GM12878 (cell line): ENCODE measurements around the gene MYL7. TPM values are rescaled to one million over a fixed set of nuclear protein-coding genes. Genes with fewer than 3 reads are reported as not detected.

Experiments used
- ATAC-seq: fragments of 200-7000 bp; cut with Tn5 transposase; 3 replicates; pipeline ENCODE4 v1.9.1; 2020; ENCODE audit warnings: mild to moderate bottlenecking, moderate library complexity
- BruUV-seq: library from RNA; stranded (reverse); fragments of 400-500 nt; replicated peaks from 2 replicates; lab custom pipeline; 2021; lab: Mats Ljungman, UMichigan
- CTCF ChIA-PET: fragments of 300-600 bp; sonication (Branson Sonifier 250); formaldehyde crosslinking; extraction: SDS; loops from one replicate; lab custom pipeline; 2021; ENCODE audit warnings: inconsistent platforms; lab: Yijun Ruan, JAX
- POLR2A ChIA-PET: fragments of 350-600 bp; formaldehyde crosslinking; extraction: SDS; loops from one replicate; lab custom pipeline; 2021; ENCODE audit warnings: inconsistent platforms; lab: Charles Lee
- RAD21 ChIA-PET: fragments of 300-600 bp; sonication (Branson Sonifier 250); formaldehyde crosslinking; loops from one replicate; lab custom pipeline; 2023; ENCODE audit warnings: antibody characterized with exemption; ENCODE audit not compliant: unreplicated experiment; lab: Charles Lee
- SMC1A ChIA-PET: fragments of 300-600 bp; sonication (Branson Sonifier 250); formaldehyde crosslinking; loops from one replicate; lab custom pipeline; 2023; ENCODE audit not compliant: unreplicated experiment, uncharacterized antibody; lab: Charles Lee
- DNase-seq: peaks from one replicate; pipeline ENCODE4 v3.0.0-alpha.2; 2011; ENCODE audit warnings: low read depth, low spot score
- FAIRE-seq: peaks from 3 replicates; lab custom pipeline; 2011; peaks lifted over from hg19 to GRCh38; lab: Jason Lieb, UNC
- H2AFZ ChIP-seq: 2 replicates; pipeline ENCODE4 v1.6.0; 2011; ENCODE audit warnings: low read depth, low read length, control low read depth; ENCODE audit not compliant: control insufficient read depth
- H3K27ac ChIP-seq: 2 replicates; pipeline ENCODE4 v1.5.1; 2011; ENCODE audit warnings: control low read depth; ENCODE audit not compliant: control insufficient read depth, insufficient read depth
- H3K27me3 ChIP-seq, 2 experiments: replicated peaks in 1 of 2; 2 replicates each; pipeline versions ENCODE4 v1.6.0 to v1.6.1; 2011; ENCODE audit warnings: low read length in 1 of 2; ENCODE audit not compliant: control insufficient read depth in 2 of 2, insufficient read depth in 2 of 2
- H3K36me3 ChIP-seq, 2 experiments: 2 replicates each; pipeline ENCODE4 v1.5.1; 2011; ENCODE audit warnings: low read length in 1 of 2; ENCODE audit not compliant: control insufficient read depth in 2 of 2, insufficient read depth in 2 of 2
- H3K4me1 ChIP-seq: 2 replicates; pipeline ENCODE4 v1.6.1; 2011; ENCODE audit warnings: mild to moderate bottlenecking, low read length, moderate library complexity, mixed read lengths; ENCODE audit not compliant: control insufficient read depth, insufficient read depth
- H3K4me2 ChIP-seq: 2 replicates; pipeline ENCODE4 v1.6.0; 2011; ENCODE audit warnings: control low read depth; ENCODE audit not compliant: control insufficient read depth, insufficient read depth
- H3K4me3 ChIP-seq: fragments of 200-600 bp; sonication (generic); 2 replicates; pipeline ENCODE4 v1.5.1; 2016
- H3K79me2 ChIP-seq: 2 replicates; pipeline ENCODE4 v1.6.0; 2011; ENCODE audit warnings: low read length; ENCODE audit not compliant: control insufficient read depth, insufficient read depth
- H3K9ac ChIP-seq: 2 replicates; pipeline ENCODE4 v1.8.0; 2011; ENCODE audit warnings: low read length, control low read depth, mixed read lengths; ENCODE audit not compliant: control insufficient read depth, insufficient read depth
- H3K9me3 ChIP-seq: replicated peaks from 3 replicates; pipeline ENCODE4 v1.5.1; 2011; ENCODE audit warnings: mild to moderate bottlenecking, low read length; ENCODE audit not compliant: control insufficient read depth, insufficient read depth
- H4K20me1 ChIP-seq: 2 replicates; pipeline ENCODE4 v1.6.0; 2011; ENCODE audit not compliant: control insufficient read depth, insufficient read depth
- CBFB ChIP-seq: IDR thresholded peaks from 2 replicates; pipeline ENCODE4 v1.6.1; 2016; ENCODE audit warnings: antibody characterized with exemption, low read depth
- CEBPB ChIP-seq, 2 experiments: fragments of 150-350 bp in 1 of 2; IDR thresholded peaks; 2 replicates each; pipeline ENCODE4 v1.6.1; 2012 to 2014; ENCODE audit warnings: low read depth in 2 of 2, low read length in 2 of 2, borderline replicate concordance in 1 of 2, inconsistent platforms in 1 of 2
- EED ChIP-seq: sonication (generic); IDR thresholded peaks from 2 replicates; pipeline ENCODE4 v1.6.1; 2016; ENCODE audit warnings: antibody characterized with exemption, low read depth
- FOS ChIP-seq: IDR thresholded peaks from 3 replicates; pipeline ENCODE4 v1.6.1; 2011; ENCODE audit warnings: borderline replicate concordance; ENCODE audit not compliant: insufficient read length; ENCODE audit errors: extremely low read depth
- HDAC2 ChIP-seq: fragments of 200-600 bp; sonication (generic); IDR thresholded peaks from 2 replicates; pipeline ENCODE4 v1.6.1; 2017
- NR2C1 ChIP-seq: fragments of 450-650 bp; IDR thresholded peaks from 2 replicates; pipeline ENCODE4 v1.6.1; 2017; ENCODE audit warnings: antibody characterized with exemption, mild to moderate bottlenecking, moderate library complexity
- PML ChIP-seq: IDR thresholded peaks from 2 replicates; pipeline ENCODE4 v1.6.1; 2012; ENCODE audit warnings: low read length, inconsistent platforms
- SIN3A ChIP-seq: IDR thresholded peaks from 2 replicates; pipeline ENCODE4 v1.6.1; 2012; ENCODE audit warnings: low read depth, low read length, improper control_type of control experiment
- SIX5 ChIP-seq: IDR thresholded peaks from 2 replicates; pipeline ENCODE4 v1.6.1; 2011; ENCODE audit warnings: mild to moderate bottlenecking, low read depth, low read length, moderate library complexity; ENCODE audit not compliant: severe bottlenecking
- TBL1XR1 ChIP-seq: IDR thresholded peaks from 2 replicates; pipeline ENCODE4 v1.6.1; 2012; ENCODE audit warnings: low read depth, low read length, improper control_type of control experiment
- TCF7 ChIP-seq: IDR thresholded peaks from 2 replicates; pipeline ENCODE4 v1.6.1; 2014; ENCODE audit warnings: antibody characterized with exemption, borderline replicate concordance
- USF1 ChIP-seq: IDR thresholded peaks from 2 replicates; pipeline ENCODE4 v1.6.1; 2011; ENCODE audit warnings: borderline replicate concordance, low read depth, mild to moderate bottlenecking, moderate library complexity, mixed read lengths, low read length; ENCODE audit not compliant: insufficient read depth; ENCODE audit errors: extremely low read length
- WRNIP1 ChIP-seq: IDR thresholded peaks from 2 replicates; pipeline ENCODE4 v1.6.1; 2011; ENCODE audit warnings: low read depth, low read length, improper control_type of control experiment, borderline replicate concordance
- YBX1 ChIP-seq: fragments of 450-650 bp; IDR thresholded peaks from 2 replicates; pipeline ENCODE4 v1.6.1; 2016; ENCODE audit warnings: antibody characterized with exemption
- ZZZ3 ChIP-seq: IDR thresholded peaks from 2 replicates; pipeline ENCODE4 v1.6.1; 2011; ENCODE audit warnings: low read depth; ENCODE audit not compliant: control insufficient read depth, insufficient read length
- WGBS: methylation state at CpG from one replicate; pipeline ENCODE4 v1.1.6; 2016; ENCODE audit warnings: low lambda C conversion rate; ENCODE audit not compliant: insufficient replicate concordance, insufficient coverage; ENCODE audit errors: missing lambda C conversion rate; 5-methylcytosine and 5-hydroxymethylcytosine counted together
- in situ Hi-C: fragments of 300-500 bp; cut with MboI; formaldehyde crosslinking; loops from 9 replicates; pipeline ENCODE4 v1.14.3; 2018; ENCODE audit warnings: mixed read lengths
- intact Hi-C: fragments of 100-400 bp; cut with micrococcal nuclease; formaldehyde crosslinking; loops from one replicate; pipeline ENCODE4 v1.14.2; 2022; ENCODE audit not compliant: unreplicated experiment
- polyA plus RNA-seq, 11 experiments: library from polyadenylated mRNA; depleted of rRNA in 4 of 11; unstranded in 6 of 11; stranded (reverse) in 5 of 11; fragments of >200 nt; fragmentation: Nextera tagmentation in 4 of 11; fragmentation: Illumina TruSeq in 1 of 11; extraction: Ambion mirVana in 4 of 11; extraction: Trizol in 1 of 11; gene quantifications; 1 replicate in 1 of 11; 2 replicates in 10 of 11; pipeline versions ENCODE4 v1.2.1 to v1.2.3, GENCODE V29; 2011 to 2016; ENCODE audit warnings: inconsistent platforms in 2 of 11, missing spikeins in 2 of 11, low read depth in 1 of 11
- total RNA-seq, 4 experiments: library from RNA; depleted of rRNA in 3 of 4; stranded (reverse); fragments of >200 nt in 3 of 4; fragmentation: Illumina TruSeq in 1 of 4; extraction: Trizol in 1 of 4; gene quantifications; 2 replicates each; pipeline versions ENCODE4 v1.2.1 to v1.2.3, GENCODE V29; 2013 to 2021
- TF ChIP-seq, protein P1 (sequence below): IDR thresholded peaks from 2 replicates; pipeline ENCODE4 v1.6.1; 2012; ENCODE audit warnings: low read depth, low read length, improper control_type of control experiment

The MYL7 gene
- total and polyA plus RNA-seq, 10 of the 15 experiments (the other 5 are each of a cell fraction or from before 2014, with no cell fraction given): 1.9 TPM; not detected in 9

GRCh38 chr7:44173911-44174693 is 33.0 kb upstream of the MYL7 start:
- DNase-seq (no peak), FAIRE-seq (no peak), ATAC-seq (no peak)
- Histone ChIP-seq H3K27me3 (peaks cover 0 to 2% of the 10 kb centered on the region in 2 experiments; a peak in 2 of 4 replicates), H3K4me3 (no peak overlapping the region), H3K36me3 (no peaks in the 10 kb centered on the region), H4K20me1 (no peaks in the 10 kb centered on the region), H2AFZ (no peak overlapping the region), H3K4me1 (no peaks in the 10 kb centered on the region), H3K9me3 (no peaks in the 10 kb centered on the region), H3K27ac (no peak overlapping the region), H3K9ac (no peak overlapping the region), H3K4me2 (no peak overlapping the region), H3K79me2 (no peaks in the 10 kb centered on the region)
- in situ Hi-C loops: no loop called here
- CTCF ChIA-PET: interaction anchor here (0.6 kb wide), 1 partner anchor 559 kb away, joined by 3 read pairs; no protein-coding TSS in a partner anchor
- SMC1A ChIA-PET: no interaction called here
- POLR2A ChIA-PET: no interaction called here
- no peak for TF ChIP-seq HDAC2
- no peak for TF ChIP-seq PML
- TF ChIP-seq, protein P1, sequence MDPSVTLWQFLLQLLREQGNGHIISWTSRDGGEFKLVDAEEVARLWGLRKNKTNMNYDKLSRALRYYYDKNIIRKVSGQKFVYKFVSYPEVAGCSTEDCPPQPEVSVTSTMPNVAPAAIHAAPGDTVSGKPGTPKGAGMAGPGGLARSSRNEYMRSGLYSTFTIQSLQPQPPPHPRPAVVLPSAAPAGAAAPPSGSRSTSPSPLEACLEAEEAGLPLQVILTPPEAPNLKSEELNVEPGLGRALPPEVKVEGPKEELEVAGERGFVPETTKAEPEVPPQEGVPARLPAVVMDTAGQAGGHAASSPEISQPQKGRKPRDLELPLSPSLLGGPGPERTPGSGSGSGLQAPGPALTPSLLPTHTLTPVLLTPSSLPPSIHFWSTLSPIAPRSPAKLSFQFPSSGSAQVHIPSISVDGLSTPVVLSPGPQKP: no peak
- no peak for TF ChIP-seq SIX5
- TF ChIP-seq SIN3A: no peak
- TF ChIP-seq TCF7: no peak
- no peak for TF ChIP-seq USF1
- no peak for TF ChIP-seq CEBPB (IDR thresholded peaks at IDR 0.05; ENCODE audit: borderline replicate concordance in 1 of 2, low read depth in 2 of 2, low read length in 2 of 2)
- TF ChIP-seq WRNIP1: no peak
- no peak for TF ChIP-seq NR2C1
- TF ChIP-seq TBL1XR1: no peak
- no peak for TF ChIP-seq YBX1
- no peak for TF ChIP-seq FOS
- TF ChIP-seq CBFB: no peak
- no peak for TF ChIP-seq ZZZ3
- TF ChIP-seq EED: no peak
- BruUV-seq: no TSS peak
- RAD21 ChIA-PET: no interaction called here
- WGBS: 28% methylated on average over 3 of the region's 3 CpGs
- intact Hi-C loops: no loop called here
